HepG2 (cell line): ENCODE data around the gene HOXD4. TPM values are rescaled to one million over a fixed set of nuclear protein-coding genes. Genes with fewer than 3 reads are reported as not detected.

Experiments used
- ATAC-seq: fragments of 200-7000 bp; cut with Tn5 transposase; 3 replicates; pipeline ENCODE4 v1.9.1; 2020; ENCODE audit warnings: mild to moderate bottlenecking, moderate library complexity
- BruUV-seq: library from RNA; stranded (reverse); fragments of 400-500 nt; replicated peaks from 2 replicates; lab custom pipeline; 2021; lab: Mats Ljungman, UMichigan
- CTCF ChIA-PET: fragments of 300-600 bp; formaldehyde crosslinking; extraction: SDS; loops from one replicate; lab custom pipeline; 2021; ENCODE audit warnings: low total read pairs, inconsistent platforms, low intra/inter-chr PET ratio; lab: Yijun Ruan, JAX
- POLR2A ChIA-PET: fragments of 350-600 bp; sonication (Branson Sonifier 250); formaldehyde crosslinking; loops from one replicate; lab custom pipeline; 2020; ENCODE audit warnings: antibody characterized with exemption, inconsistent platforms; lab: Yijun Ruan, JAX
- DNase-seq: peaks from one replicate; pipeline ENCODE4 v3.0.0-alpha.2; 2015; ENCODE audit warnings: low spot score
- FAIRE-seq: peaks from 3 replicates; lab custom pipeline; 2011; peaks lifted over from hg19 to GRCh38; lab: Jason Lieb, UNC
- H2AFZ ChIP-seq: one replicate; pipeline ENCODE4 v1.6.1; 2011; ENCODE audit warnings: low read length, inconsistent platforms
- H3K27ac ChIP-seq: fragments of 300-600 bp; 3 replicates; pipeline ENCODE4 v1.8.0; 2011; ENCODE audit warnings: mixed run types, mild to moderate bottlenecking, mixed read lengths, low read length, inconsistent platforms; ENCODE audit not compliant: insufficient read depth; ENCODE audit errors: extremely low read length
- H3K27me3 ChIP-seq, 2 experiments: fragments of 200-600 bp in 1 of 2; 2 replicates in 1 of 2; 3 replicates in 1 of 2; pipeline versions ENCODE4 v1.6.0 to v1.8.0; 2011; ENCODE audit warnings: low read length in 2 of 2, mild to moderate bottlenecking in 2 of 2, moderate library complexity in 2 of 2, inconsistent platforms in 1 of 2; ENCODE audit not compliant: insufficient read depth in 2 of 2, control insufficient read depth in 1 of 2
- H3K36me3 ChIP-seq, 2 experiments: fragments of 200-600 bp in 1 of 2; replicated peaks in 1 of 2; 2 replicates in 1 of 2; 3 replicates in 1 of 2; pipeline versions ENCODE4 v1.5.1 to v1.8.0; 2011; ENCODE audit warnings: low read length in 2 of 2, inconsistent platforms in 1 of 2; ENCODE audit not compliant: insufficient read depth in 2 of 2, control insufficient read depth in 1 of 2
- H3K4me1 ChIP-seq: 2 replicates; pipeline ENCODE4 v1.5.1; 2012; ENCODE audit warnings: low read length, inconsistent platforms; ENCODE audit not compliant: insufficient read depth
- H3K4me2 ChIP-seq: 2 replicates; pipeline ENCODE4 v1.6.0; 2011; ENCODE audit warnings: low read depth, low read length, inconsistent platforms
- H3K4me3 ChIP-seq, 3 experiments: fragments of 200-600 bp in 1 of 3; sonication (generic), shearing (Covaris generic) in 1 of 3; replicated peaks in 1 of 3; 2 replicates each; pipeline ENCODE4 v1.5.1; 2011 to 2016; ENCODE audit warnings: low read length in 3 of 3, inconsistent platforms in 2 of 3, low read depth in 2 of 3, mild to moderate bottlenecking in 2 of 3, control low read depth in 1 of 3, mixed read lengths in 1 of 3; ENCODE audit not compliant: insufficient read depth in 1 of 3
- H3K79me2 ChIP-seq: one replicate; pipeline ENCODE4 v1.6.1; 2011; ENCODE audit warnings: low read length, inconsistent platforms; ENCODE audit not compliant: insufficient read depth
- H3K9ac ChIP-seq: 2 replicates; pipeline ENCODE4 v1.6.0; 2011; ENCODE audit warnings: mild to moderate bottlenecking, low read depth, low read length, inconsistent platforms; ENCODE audit not compliant: insufficient read depth
- H3K9me3 ChIP-seq: 2 replicates; pipeline ENCODE4 v1.5.1; 2012; ENCODE audit warnings: mild to moderate bottlenecking, low read length
- H4K20me1 ChIP-seq: 2 replicates; pipeline ENCODE4 v1.6.0; 2011; ENCODE audit warnings: inconsistent platforms, mild to moderate bottlenecking, low read length, moderate library complexity; ENCODE audit not compliant: insufficient read depth
- ADNP ChIP-seq: sonication (generic); formaldehyde crosslinking; IDR thresholded peaks from 2 replicates; pipeline ENCODE4 v1.4.0; 2020; ENCODE audit warnings: missing genetic modification reagents
- ATF6 ChIP-seq: sonication (generic); formaldehyde crosslinking; conservative IDR thresholded peaks from 2 replicates; pipeline ENCODE4 v1.4.0; 2020; ENCODE audit warnings: missing genetic modification reagents
- CENPT ChIP-seq: sonication (generic); formaldehyde crosslinking; IDR thresholded peaks from 2 replicates; pipeline ENCODE4 v1.8.0; 2022; ENCODE audit warnings: low read depth, mild to moderate bottlenecking, moderate library complexity, missing genetic modification reagents
- EZH2 ChIP-seq: conservative IDR thresholded peaks from 2 replicates; pipeline ENCODE4 v1.6.1; 2012; ENCODE audit warnings: mild to moderate bottlenecking, low read depth, low read length, moderate library complexity
- GATAD2A ChIP-seq: IDR thresholded peaks from 2 replicates; pipeline ENCODE4 v1.6.1; 2016
- MBD4 ChIP-seq: IDR thresholded peaks from 2 replicates; pipeline ENCODE4 v1.6.1; 2012; ENCODE audit warnings: low read length, inconsistent platforms, borderline replicate concordance
- POLR2AphosphoS2 ChIP-seq: IDR thresholded peaks from 2 replicates; pipeline ENCODE4 v1.6.1; 2011; ENCODE audit warnings: low read depth, low read length, improper control_type of control experiment
- RBAK ChIP-seq: sonication (generic); formaldehyde crosslinking; IDR thresholded peaks from 2 replicates; pipeline ENCODE4 v1.5.1; 2020; ENCODE audit warnings: mild to moderate bottlenecking, missing genetic modification reagents
- TFDP2 ChIP-seq: sonication (generic); formaldehyde crosslinking; IDR thresholded peaks from 2 replicates; pipeline ENCODE4 v1.4.0; 2020; ENCODE audit warnings: missing genetic modification reagents
- ZNF207 ChIP-seq: fragments of 450-650 bp; IDR thresholded peaks from 2 replicates; pipeline ENCODE4 v1.6.1; 2016; ENCODE audit warnings: antibody characterized with exemption, borderline replicate concordance
- ZNF333 ChIP-seq: sonication (generic); formaldehyde crosslinking; IDR thresholded peaks from 2 replicates; pipeline ENCODE4 v1.4.0; 2020; ENCODE audit warnings: mild to moderate bottlenecking, missing genetic modification reagents, borderline replicate concordance
- ZNF430 ChIP-seq: sonication (generic); formaldehyde crosslinking; IDR thresholded peaks from 2 replicates; pipeline ENCODE4 v1.9.0; 2021; ENCODE audit warnings: mild to moderate bottlenecking, missing genetic modification reagents
- ZNF660 ChIP-seq: sonication (generic); formaldehyde crosslinking; IDR thresholded peaks from 2 replicates; pipeline ENCODE4 v1.5.1; 2020; ENCODE audit warnings: mild to moderate bottlenecking, low read depth, missing genetic modification reagents, borderline replicate concordance
- ZNF678 ChIP-seq: sonication (generic); formaldehyde crosslinking; IDR thresholded peaks from 2 replicates; pipeline ENCODE4 v1.4.0; 2020; ENCODE audit warnings: mild to moderate bottlenecking, missing genetic modification reagents
- ZNF7 ChIP-seq: IDR thresholded peaks from 2 replicates; pipeline ENCODE4 v1.6.1; 2016; ENCODE audit warnings: missing biosample characterization, missing genetic modification reagents
- whole genome bisulfite sequencing: methylation state at CpG from one replicate; pipeline ENCODE4 v1.1.6; 2017; ENCODE audit warnings: low lambda C conversion rate; 5-methylcytosine and 5-hydroxymethylcytosine counted together
- in situ Hi-C: cut with HindIII; loops from 2 replicates; pipeline ENCODE4 v1.10.0; 2017; ENCODE audit warnings: low pct_unique_long_range_greater_than_20kb; ENCODE audit not compliant: extremely low pct_ligation_motif_present
- intact Hi-C: fragments of 100-400 bp; cut with micrococcal nuclease; formaldehyde crosslinking; loops from one replicate; pipeline ENCODE4 v1.10.0; 2022; ENCODE audit not compliant: unreplicated experiment
- polyA plus RNA-seq, 8 experiments: library from polyadenylated mRNA; depleted of rRNA in 3 of 8; stranded (reverse) in 7 of 8; unstranded in 1 of 8; fragments of >200 nt; fragmentation: Illumina TruSeq in 4 of 8; extraction: Trizol in 4 of 8; gene quantifications; 2 replicates each; pipeline versions ENCODE4 v1.2.1 to v1.2.3, GENCODE V29; 2011 to 2016; ENCODE audit warnings: low read depth in 4 of 8, missing spikeins in 1 of 8, mixed read lengths in 1 of 8; ENCODE audit not compliant: insufficient read depth in 1 of 8
- total RNA-seq, 5 experiments: library from RNA; depleted of rRNA; stranded (reverse); fragments of >200 nt; fragmentation: Illumina TruSeq; extraction: Trizol; gene quantifications; 2 replicates each; pipeline ENCODE4 v1.2.3, GENCODE V29; 2016; ENCODE audit warnings: low read depth in 1 of 5

The HOXD4 gene
- total and polyA plus RNA-seq, 2 of the 13 experiments (the other 11 are each of a cell fraction or from before 2014, with no cell fraction given), result not detected

GRCh38 chr2:176158855-176159662 lies 7.7 kb downstream of the HOXD4 start:
- Histone ChIP-seq H3K27me3 (peaks cover 14 to 98% of the 10 kb centered on the region in 2 experiments), H3K9ac (no peak overlapping the region), H3K36me3 (no peaks in the 10 kb centered on the region), H3K4me1 (peaks cover 52% of the 10 kb centered on the region), H3K27ac (no peak overlapping the region), H2AFZ (no peak overlapping the region), H3K4me2 (peak overlapping the region; percentile 64), H4K20me1 (no peaks in the 10 kb centered on the region), H3K79me2 (no peaks in the 10 kb centered on the region), H3K4me3 (peak overlapping the region in 2 of 3 experiments; percentile 29 to 61; a peak in 1 of 6 replicates), H3K9me3 (no peaks in the 10 kb centered on the region)
- in situ Hi-C loops, result no loop called here
- ChIA-PET POLR2A (no interaction called here), CTCF (no interaction called here)
- DNase-seq, result no peak
- intact Hi-C loops, result no loop called here
- no peak for FAIRE-seq
- no peak for TF ChIP-seq ATF6 (CRISPR knock-in tag)
- TF ChIP-seq MBD4, result no peak
- 0 out of 2 replicates have a peak, but pooled peaks have one; percentile 22 for TF ChIP-seq ZNF333 (CRISPR knock-in tag)
- 20% methylated on average over 32 of the region's 39 CpGs for WGBS
- no TSS peak for BruUV-seq
- ATAC-seq, result peak; percentile 34

GRCh38 chr2:176159663-176160250 lies 8.4 kb downstream of the HOXD4 start:
- H3K4me2 ChIP-seq, result peak overlapping the region; percentile 64
- WGBS, result 11% methylated on average over 44 of the region's 44 CpGs
- BruUV-seq, result no TSS peak
- in situ Hi-C loops, result no loop called here
- no peaks in the 10 kb centered on the region for H3K79me2 ChIP-seq
- CTCF ChIA-PET, result no interaction called here
- H2AFZ ChIP-seq, result no peak overlapping the region
- peaks cover 17 to 98% of the 10 kb centered on the region in 2 experiments for H3K27me3 ChIP-seq
- intact Hi-C loops, result no loop called here
- POLR2A ChIA-PET, result no interaction called here
- no peak overlapping the region for H3K9ac ChIP-seq
- no peaks in the 10 kb centered on the region for H3K36me3 ChIP-seq
- FAIRE-seq (no peak), DNase-seq (no peak), ATAC-seq (peak; percentile 58)
- H4K20me1 ChIP-seq, result no peaks in the 10 kb centered on the region
- peaks cover 49% of the 10 kb centered on the region for H3K4me1 ChIP-seq
- H3K27ac ChIP-seq, result no peak overlapping the region
- H3K9me3 ChIP-seq, result no peaks in the 10 kb centered on the region
- peak overlapping the region; percentile 22 to 61 (median 29); a peak in 2 of 6 replicates for H3K4me3 ChIP-seq
- TF ChIP-seq POLR2AphosphoS2 (no peak), ZNF678 (CRISPR knock-in tag) (no peak), RBAK (no peak), ZNF660 (CRISPR knock-in tag) (no peak), EZH2 (peak; percentile 98), ZNF430 (CRISPR knock-in tag) (no peak), GATAD2A (CRISPR knock-in tag) (no peak), ZNF207 (no peak), CENPT (CRISPR knock-in tag) (no peak), ZNF7 (CRISPR knock-in tag) (no peak), TFDP2 (0 out of 2 replicates have a peak, but pooled peaks have one; percentile 20), ADNP (no peak)
